ENCODE results near the gene DCUN1D3.
A peak's percentile ranks its signal among the peaks of the same experiment; 100 is the strongest.

DCUN1D3 gene

DNA sequence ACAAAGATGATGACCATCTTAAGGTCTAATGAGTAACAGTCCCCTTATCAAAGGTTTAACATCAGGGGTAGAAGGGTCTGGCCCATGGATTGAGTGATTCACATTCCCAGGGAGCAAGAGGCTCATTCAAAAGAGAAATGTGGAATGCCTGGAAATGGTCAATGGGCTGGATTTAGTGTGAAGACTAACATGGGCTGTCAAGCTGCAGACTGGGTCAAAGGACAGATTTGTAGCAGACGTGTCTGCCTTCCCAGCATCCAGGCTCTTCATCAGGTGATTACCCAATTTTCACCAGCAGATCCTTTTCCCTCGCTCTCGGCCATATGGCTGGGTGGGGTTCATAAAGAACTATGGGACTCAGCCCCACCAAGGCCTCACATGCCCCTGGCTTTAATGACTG, 26.8 kb downstream of the DCUN1D3 start:
- no peak for DNase-seq (ENCODE audit: low read depth in 2 of 2)
- no peak for TF ChIP-seq CTCF (IDR thresholded peaks at IDR 0.05; ENCODE audit: low read depth, low read length)
- H3K4me3 ChIP-seq (replicated peaks in 1 of 2; ENCODE audit: low read depth in 2 of 2, low read length in 2 of 2), result no peak overlapping the region

DNA sequence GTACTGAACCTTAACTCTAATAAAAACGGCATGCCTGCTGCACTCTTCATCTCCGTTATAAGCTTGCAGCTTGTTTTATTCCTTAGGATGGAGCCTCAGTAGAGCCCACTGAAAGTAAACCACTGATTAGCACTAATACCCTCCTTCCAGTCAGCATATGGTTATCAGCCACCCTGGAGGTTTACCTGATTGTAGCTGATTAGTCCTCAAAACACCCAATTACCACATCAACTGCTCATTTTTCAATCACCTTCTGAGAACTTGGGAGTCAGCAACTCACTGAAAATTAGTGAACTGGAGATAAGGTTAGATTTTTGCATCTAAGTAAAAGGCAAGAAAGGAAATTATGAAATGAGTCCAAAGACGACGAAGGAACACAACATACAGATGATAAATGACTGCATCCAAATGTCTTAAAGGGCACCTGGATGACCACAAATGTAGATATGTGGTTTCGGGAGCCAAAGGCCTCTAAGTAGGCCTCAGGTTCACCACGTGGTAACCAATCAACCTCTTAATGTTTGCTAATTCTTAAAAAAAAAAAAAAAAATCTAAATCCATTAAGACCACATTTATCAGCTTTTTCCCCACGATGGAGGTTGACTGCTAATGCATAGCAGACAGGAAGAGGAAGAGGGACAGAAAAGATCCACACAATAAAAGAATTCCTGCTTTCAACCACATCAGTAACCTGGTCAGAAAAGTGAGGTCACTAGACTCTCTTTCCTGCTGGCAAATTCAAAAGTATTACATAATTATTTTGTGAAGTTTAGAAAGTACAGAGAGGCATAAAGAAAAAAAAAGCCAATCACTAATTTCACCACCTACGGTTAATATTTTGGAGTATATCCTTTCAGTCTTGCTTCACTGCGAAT, 28.0 kb downstream of the DCUN1D3 start:
- no peak overlapping the region for H3K4me3 ChIP-seq (replicated peaks in 1 of 2; ENCODE audit: low read depth in 2 of 2, low read length in 2 of 2)
- no peak for TF ChIP-seq CTCF (IDR thresholded peaks at IDR 0.05; ENCODE audit: low read depth, low read length)
- no peak for DNase-seq (ENCODE audit: low read depth in 2 of 2)

DNA sequence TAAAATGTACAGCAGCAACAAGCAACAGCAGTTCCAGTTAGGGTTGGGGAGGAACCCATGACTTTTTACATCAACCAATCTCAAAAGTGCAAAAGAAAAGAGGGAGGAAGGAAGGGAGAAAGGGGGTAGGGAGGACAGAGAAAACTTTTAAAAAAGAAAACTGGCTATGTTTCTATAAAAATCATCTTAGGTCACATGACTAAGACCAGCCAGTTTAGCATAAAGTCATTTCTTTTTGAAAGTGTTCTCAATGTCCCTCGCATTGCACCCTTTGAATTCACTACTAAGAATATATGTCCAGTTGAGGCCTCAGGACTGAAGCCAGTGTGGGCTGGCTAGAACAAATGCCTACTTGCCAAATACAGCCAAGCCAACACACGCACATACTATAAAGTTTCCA, 28.9 kb downstream of the DCUN1D3 start:
- no peak overlapping the region for H3K4me3 ChIP-seq (replicated peaks in 1 of 2; ENCODE audit: low read depth in 2 of 2, low read length in 2 of 2)
- TF ChIP-seq CTCF (IDR thresholded peaks at IDR 0.05; ENCODE audit: low read depth, low read length), result no peak
- DNase-seq (ENCODE audit: low read depth in 2 of 2), result no peak

GRCh38 chr16:20870122-20870820, 29.9 kb downstream of the DCUN1D3 start:
- DNase-seq (ENCODE audit: low read depth in 2 of 2), result no peak
- no peak overlapping the region for H3K4me3 ChIP-seq (replicated peaks in 1 of 2; ENCODE audit: low read depth in 2 of 2, low read length in 2 of 2)
- TF ChIP-seq CTCF (IDR thresholded peaks at IDR 0.05; ENCODE audit: low read depth, low read length), result no peak

DNA sequence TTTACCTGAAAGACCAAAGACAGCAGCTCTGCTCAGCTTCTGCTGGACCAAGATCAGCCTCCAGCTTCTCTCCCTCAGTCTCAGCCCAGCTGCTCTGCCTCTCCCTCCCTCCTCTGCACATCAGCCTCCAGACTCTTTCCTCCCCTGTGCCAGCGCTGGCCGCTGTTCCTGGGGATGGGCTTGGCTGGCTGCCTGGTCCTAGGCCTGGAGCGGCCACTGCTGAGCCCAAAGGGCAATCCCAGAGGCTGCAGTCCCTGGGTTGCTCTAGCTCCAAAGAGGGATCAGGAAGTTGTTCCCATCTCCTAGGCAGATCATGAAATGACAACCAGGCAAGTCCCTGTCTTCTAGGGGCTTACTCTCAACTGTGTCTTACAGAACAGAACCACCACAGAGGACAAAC, 31.3 kb downstream of the DCUN1D3 start:
- no peak overlapping the region for H3K4me3 ChIP-seq (replicated peaks in 1 of 2; ENCODE audit: low read depth in 2 of 2, low read length in 2 of 2)
- no peak for TF ChIP-seq CTCF (IDR thresholded peaks at IDR 0.05; ENCODE audit: low read depth, low read length)
- DNase-seq (ENCODE audit: low read depth in 2 of 2), result peak; percentile 57 to 86

- DNase-seq (ENCODE audit: low read depth in 2 of 2), result peak; percentile 44 to 64
- TF ChIP-seq CTCF (IDR thresholded peaks at IDR 0.05; ENCODE audit: low read depth, low read length), result no peak
- no peak overlapping the region for H3K4me3 ChIP-seq (replicated peaks in 1 of 2; ENCODE audit: low read depth in 2 of 2, low read length in 2 of 2)
Measured at GRCh38 chr16:20867585-20867984, 32.6 kb downstream of the DCUN1D3 start.

Data from cardiac fibroblast (primary cell).